ENCODE data around the gene SEC61A1.

The SEC61A1 gene

DNA sequence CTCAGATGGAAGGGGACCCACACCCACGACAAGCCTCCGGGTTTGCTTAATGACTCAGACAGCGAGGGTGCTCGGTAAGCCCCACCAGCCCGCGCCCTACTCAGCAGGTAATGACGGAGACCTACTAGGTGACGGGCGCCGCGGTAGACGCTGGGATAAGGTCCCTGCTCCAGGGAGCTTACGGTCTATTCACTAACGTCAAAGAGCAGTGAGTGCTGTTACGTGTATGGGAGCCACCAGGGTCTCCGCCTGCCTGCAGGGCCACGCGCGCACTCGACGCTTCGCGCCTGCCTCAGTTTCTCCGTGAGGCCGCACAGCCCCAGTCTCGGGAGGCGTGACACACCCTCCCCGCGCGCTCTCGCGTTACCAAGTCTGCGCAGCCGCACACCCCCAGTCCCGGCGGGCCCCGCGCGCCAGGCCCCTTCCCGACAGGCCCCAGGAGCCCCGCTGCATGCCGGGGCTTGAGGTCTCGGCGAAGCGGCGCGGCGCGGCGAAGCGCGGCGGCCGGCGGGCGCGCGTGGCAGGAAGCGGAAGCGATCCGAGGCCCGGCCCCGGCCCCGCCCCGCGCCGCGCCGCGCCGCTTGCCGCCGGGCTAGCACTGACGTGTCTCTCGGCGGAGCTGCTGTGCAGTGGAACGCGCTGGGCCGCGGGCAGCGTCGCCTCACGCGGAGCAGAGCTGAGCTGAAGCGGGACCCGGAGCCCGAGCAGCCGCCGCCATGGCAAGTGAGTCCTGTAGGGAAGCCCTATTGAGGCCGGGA lies at the start of gene SEC61A1:
SEC61A1 (plus strand) TSS at position 601 of the 758 bp plus-strand sequence; CDS start at position 717, 116 bp downstream.
- peak; percentile 61 for DNase-seq (ENCODE audit: low read depth)

DNA sequence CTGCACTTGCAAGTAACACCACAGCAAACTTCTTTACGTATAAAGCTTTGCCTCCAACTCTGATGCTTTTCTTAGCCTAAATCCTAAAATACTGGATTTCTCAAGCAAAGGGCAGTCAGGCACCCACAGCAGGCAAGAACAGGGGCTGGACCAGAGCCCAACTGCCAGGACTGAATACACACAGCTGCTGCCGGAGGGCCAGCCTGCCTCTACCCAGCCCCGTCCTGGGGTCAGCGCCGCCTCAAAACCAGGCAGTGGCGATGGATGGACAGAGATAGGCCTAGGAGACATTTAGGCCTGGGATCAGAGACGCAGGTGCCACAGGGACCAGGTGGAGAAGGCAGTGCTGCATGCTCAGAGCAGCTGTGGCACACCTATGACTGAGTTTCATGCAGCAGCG lies 47.6 kb upstream of the SEC61A1 start:
- no peak for DNase-seq (ENCODE audit: low read depth)

DNA sequence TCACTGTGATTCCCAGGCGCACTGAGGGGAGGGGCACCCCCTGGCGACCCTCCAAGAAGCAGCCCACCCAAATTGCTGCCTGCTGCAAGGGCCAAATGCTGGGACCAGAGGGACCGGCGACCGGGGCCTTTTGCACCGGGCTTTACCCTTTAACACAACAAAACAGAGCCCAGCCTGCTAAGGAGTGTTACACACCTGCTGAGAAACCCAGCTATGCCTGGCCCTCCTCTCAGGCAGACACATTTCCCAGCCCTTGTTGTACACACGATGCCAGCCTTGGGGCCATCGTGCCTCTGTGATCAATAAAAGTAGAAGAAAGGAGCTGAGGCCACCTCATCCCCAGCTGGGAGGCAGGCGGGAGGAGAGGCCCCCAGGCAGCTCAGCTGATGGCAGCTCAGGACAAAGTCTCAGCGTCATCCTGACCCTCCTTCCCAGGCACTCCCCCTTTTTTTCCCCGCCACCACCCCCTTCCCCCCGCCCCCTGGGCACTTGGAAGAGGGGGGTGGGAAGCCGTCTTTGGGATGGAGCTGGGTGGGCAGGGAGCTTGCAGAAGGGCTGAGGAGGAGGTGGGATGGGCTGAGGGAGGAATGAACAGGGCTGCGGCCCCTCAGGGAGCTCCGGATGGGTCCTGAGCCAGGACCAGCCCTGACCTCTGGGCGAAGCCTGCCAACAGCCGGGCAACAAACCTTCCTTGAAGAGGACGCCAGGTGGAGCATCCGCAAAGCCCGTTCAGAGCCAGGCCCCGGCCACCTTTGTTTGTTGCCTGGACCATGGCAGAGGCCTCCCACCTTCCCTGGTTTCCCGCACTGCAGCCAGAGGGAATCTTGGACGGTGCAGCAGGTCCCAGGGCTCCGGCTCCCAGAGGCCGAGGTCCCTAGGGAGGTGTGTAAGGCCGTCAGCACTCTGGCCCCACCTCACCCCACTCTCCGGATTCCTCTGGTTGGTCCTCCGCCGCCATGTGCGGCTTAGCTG lies 45.9 kb upstream of the SEC61A1 start:
- DNase-seq (ENCODE audit: low read depth), result no peak

DNA sequence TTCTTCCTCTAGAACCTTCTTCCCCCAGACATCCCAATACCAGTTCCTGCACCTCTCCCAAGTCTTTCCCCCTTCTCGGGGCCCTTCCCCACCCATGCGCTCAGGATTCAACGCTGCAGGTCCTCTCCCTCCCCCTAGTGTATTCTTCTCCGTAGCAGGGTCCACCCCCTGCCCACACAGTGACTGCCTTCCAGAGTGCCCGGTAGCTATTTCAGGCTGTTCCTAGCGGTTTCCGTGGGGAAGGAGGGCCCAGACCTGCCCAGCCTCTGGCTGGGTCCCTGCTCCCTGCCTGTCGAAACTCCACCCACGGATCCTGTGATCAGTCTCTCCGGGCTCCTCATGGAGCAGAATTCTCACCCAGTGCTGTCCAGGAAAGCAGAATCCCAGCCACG lies 45.2 kb upstream of the SEC61A1 start:
- no peak for DNase-seq (ENCODE audit: low read depth)

DNA sequence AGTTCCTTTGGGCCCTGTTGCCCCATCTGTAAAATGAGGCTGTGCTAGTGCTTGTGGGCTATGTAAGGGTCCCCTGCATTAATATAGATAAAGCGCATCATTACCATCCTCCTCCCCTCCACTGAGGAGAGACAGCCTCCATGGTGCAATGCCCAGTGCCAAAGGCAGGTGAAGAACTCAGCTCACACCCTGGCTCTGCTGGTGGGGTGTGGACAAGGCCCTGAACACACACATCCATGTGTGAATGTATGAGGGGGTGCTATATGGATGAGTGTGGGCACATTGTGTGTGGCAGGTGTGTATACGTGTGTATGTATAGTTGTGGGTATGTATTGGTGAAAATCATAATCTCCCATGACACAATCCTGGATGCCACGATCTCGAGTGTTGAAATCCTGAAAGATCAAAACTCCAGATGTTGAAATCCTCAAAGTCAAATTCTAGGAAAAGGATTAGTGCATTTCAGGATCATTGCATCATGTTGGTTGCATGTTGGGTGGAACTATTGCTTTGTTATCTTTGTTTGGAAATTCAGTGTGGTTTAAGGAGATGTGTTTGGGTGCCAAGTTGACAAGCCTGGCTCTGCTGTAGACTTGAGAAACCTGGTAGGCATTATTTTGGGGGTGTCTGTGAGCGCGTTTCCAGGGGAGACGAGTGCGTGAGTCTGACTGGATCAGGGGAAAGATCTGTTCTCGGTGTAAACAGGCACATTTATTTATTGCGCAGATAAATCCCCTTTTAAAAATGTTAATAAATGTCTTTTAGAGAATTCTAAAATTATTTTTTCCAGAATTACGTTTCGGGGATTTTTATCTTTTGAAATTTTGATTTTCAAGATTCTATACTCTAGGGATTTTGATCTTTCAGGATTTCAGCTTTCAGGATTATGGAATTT lies 42.0 kb upstream of the SEC61A1 start:
- DNase-seq (ENCODE audit: low read depth), result peak; percentile 33

DNA sequence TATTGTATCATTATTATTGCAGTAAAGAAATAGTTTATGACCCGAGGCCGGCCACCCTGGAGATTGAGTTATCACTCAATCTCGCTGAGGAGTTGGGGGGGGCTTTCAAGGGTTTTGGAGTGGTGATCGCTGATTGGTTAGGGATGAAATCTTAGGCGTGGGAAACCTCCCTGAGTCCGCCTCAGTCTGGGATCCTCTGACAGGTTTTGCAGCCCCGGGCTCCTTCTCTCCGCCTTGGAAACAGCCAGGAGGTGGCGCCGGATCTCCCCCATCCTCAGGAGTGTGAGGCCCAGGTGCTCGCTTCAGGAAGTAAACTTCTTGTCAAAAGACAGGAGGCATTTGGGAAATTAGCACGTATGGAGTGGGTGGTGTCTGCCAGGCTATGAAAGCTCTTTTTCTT lies 41.1 kb upstream of the SEC61A1 start:
- DNase-seq (ENCODE audit: low read depth), result no peak

DNA sequence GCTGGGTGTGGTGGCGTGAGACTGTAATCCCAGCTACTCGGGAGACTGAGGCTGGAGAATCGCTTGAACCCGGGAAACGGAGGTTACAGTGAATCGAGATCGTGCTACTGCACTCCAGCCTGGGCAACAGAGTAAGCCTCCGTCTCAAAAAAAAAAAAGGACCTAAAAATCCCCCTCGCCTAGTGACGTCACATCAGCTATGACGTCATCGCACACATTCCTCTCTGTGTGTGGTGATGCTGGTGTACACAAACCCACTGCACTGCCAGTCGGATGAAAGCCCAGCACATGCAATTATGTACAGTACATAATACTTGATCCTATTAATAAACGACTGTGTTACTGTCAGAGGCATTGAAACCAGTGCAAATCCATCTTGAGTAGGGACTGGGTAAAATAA lies 40.2 kb upstream of the SEC61A1 start:
- no peak for DNase-seq (ENCODE audit: low read depth)

DNA sequence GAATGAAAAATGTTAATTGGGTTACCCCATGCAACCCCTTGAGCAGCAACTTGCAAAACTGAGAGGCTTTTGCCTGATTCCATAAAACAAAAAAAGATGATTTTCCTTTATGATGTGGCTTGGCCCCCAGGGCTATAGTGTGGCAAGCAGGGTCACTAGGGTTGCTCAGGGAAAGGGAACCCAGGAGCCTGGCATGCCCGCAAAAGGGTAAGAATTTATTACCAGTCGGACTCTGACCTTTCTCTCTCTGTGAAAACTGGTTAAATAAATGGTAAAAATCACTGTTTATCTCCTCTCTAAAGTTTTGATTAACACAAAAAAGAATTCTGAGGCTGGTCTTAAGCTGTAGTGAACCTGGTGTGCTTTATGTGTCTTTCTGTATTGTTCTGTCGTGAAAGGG lies 37.7 kb upstream of the SEC61A1 start:
- no peak for DNase-seq (ENCODE audit: low read depth)

DNA sequence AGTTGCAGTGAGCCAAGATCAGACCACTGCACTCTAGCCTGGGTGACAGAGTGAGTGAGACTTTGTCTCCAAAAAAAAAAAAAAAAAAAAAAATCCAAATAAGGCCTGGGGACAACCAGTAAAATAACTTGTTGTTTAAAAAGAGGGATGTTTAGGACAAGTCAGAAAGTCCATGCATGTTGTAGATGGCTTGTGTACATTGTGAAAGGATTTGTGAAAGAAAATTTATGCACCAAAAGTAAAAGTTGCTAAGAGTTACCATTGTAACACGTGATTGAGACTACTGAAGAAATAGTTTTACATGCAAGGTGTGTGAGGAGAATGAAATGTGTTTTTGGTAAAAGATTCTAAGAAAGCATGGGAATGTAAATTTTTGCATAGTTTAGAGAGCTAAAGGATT lies 35.7 kb upstream of the SEC61A1 start:
- no peak for DNase-seq (ENCODE audit: low read depth)

DNA sequence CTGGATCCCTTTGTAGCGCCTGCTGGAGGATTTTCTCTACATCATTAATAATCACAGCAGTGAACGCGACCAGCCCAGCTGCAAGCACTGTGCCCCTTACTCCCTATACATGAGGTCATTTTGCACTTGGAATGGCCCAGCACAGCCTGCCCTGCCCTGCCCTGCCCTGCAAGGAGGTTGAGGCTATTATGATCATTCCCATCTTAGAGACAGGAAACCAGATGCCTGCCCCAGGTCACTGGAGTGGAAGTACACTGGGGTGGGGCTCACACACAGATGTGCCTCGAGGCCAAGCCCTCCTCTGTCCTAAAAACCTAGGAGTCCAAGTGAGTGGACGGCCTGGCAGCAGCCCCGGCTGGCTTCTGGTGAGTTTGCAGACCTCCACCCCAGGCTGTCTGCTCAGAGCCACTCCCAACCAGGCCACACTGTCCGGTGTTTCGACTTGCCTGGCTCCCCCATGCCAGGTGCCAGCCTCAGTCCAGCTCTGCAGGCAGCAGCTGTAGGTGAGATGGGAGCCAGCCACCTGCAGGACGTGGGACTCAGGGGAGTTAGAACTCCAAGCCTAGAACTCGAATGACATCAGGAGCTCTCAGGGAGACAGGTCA lies 30.4 kb upstream of the SEC61A1 start:
- no peak for DNase-seq (ENCODE audit: low read depth)

DNA sequence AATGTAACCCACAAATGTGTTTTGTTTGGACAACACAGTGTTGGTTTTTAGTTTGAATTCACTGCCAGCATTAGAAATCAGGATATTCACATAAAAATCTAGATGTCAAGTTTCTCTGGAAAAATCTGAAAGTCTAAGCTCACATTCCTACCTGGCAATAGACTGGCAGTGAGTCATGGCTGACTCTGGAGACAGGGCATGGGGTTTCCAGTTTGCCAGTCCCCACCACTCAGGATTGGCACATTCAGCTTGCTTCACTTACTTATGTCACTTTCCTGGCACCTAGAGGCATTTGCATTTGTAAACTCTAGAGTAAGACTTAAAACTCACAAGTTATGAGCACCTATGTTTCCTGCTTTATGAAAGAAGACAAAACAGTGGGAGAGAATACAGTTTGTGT lies 19.1 kb upstream of the SEC61A1 start:
- no peak for DNase-seq (ENCODE audit: low read depth)

DNA sequence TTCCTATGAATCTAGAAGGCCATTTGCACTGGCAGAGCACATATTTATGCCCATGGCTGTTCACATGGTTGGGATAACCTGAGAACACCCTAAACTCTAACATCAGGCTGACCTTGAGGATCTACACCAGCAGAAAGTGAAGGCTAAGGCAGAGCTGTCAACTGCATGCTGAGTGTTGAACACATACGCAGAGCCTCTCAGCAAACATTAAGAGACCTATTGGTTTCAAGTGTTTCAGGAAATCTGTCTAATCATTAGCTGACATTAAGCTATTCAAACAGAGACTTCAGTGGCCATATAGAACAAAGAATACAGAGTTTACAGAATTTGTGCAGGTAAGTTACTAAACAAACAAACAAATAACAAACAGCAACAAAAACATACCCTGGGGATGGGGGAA lies 16.1 kb upstream of the SEC61A1 start:
- DNase-seq (ENCODE audit: low read depth), result no peak

DNA sequence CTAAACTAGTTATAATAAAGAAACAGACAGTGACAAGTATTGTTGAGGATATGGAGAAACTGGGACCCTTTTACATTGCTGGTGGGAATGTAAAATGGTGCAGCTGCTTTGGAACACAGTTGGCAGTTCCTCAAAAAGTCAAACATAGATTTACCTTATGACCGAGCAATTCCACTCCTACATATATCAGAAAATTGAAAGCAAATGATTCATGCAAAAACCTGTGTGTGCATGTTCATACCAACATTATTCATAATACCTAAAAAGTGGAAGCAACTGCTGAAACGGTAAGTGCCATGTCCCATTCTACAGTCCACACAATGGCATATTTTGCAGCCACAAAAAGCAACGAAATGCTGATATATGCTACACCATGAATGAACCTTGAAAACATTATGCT lies 12.2 kb upstream of the SEC61A1 start:
- no peak for DNase-seq (ENCODE audit: low read depth)

DNA sequence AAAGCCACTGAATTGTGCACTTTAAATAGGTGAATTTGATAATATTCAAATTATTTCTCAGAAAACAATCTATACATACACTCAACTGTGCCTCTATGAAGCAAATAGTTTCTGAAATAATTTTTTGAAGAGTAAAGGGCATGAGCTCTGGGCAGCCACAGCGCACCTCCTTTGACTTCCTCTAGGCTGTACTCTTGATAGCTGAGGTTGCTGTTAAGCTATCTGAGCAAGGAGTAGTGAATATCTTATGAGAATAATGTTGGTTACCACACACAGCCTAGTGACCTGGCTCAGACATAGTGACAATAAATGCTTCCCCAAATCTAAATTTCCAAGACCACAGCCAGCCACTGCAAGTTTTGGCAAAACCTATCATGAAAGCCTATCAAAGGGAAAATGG lies 11.6 kb upstream of the SEC61A1 start:
- DNase-seq (ENCODE audit: low read depth), result no peak

DNA sequence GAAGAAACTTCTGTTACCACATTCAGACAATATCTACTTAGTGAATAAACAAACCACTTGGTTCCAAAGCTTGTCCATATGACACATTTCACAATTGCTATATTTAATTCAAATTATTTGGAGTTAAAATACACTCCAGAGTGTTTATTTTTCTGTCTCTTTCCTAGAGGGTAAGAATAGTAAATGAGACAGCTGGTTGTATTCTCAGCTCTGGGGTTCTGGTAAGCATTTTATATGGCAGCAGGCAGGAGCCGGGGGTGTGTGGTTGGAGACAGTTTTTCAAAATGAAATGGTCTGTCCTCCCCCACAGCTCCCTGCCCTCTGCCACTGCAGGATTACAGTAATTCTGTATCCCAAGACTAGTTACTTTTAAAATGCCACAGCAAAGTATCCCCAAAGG lies 10.9 kb upstream of the SEC61A1 start:
- DNase-seq (ENCODE audit: low read depth), result no peak

DNA sequence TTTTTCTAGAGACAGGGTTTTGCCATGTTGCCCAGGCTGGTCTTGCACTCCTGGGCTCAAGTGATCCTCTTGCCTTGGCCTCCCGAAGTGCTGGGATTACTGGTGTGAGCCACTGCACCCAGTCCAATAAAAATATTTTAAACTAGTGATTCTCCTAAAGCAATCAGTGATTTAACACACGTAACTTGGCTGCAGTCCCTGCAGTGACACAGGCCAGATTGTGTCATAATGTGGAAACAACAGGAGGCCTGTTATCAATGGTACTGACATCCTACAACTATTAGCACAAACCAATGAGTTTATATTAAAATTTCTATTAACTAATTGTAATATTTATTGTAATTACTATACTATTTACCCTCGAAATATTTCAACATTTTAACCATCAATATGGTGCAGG lies 1.6 kb upstream of the SEC61A1 start:
- DNase-seq (ENCODE audit: low read depth), result no peak

DNA sequence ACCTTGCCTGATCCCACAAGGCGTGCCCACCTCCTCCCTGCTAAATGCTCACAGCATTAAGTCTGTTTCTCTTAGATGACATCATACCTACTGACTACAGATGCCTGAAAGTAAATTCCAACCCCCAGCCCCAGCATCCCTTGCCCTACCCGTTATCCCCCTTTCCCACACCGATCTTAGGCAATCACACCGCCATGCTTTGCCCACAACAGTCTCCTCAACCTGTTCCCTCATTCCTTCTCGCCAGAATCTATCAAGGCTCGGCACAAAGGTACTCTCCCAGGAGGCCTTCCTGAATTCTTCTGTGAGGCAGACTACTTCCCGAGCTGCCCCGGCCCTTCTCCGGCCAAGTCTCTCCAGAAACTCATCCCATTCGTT lies 789 bp upstream of the SEC61A1 start:
- no peak for DNase-seq (ENCODE audit: low read depth)

DNA sequence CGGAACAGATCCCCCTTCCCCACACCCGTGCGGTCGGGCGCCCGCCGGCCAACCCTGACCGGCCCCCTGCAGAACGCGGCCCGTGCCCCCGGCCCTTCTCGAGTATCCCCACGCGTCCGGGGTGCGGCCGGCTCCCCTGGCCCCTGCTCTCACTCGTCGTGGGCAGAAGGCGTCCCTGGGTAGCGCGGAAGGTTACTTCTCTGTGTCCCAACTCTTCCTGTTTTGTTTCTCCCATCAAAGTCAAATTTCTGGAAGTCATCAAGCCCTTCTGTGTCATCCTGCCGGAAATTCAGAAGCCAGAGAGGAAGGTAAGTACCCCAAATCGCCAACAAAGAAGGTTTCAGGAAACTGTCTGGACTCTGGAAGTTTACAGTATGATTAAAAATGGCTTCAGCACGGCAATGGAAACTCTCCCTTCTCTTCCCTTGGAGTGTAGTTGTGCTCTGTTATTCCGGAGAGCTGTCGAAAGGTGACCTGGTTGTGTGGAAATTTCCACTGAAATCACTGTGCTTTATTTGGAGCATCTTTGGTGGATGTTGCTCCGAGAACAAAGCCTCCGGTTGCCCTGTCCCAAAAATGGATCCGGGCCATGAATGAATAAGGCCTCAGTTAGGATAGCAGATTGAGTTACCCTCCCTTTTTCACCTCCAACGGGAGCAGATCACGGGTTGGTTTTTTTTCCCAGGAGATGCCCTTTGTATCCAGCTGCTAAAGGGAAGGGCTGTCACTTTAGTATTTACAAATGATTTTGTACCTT lies 536 bp downstream of the SEC61A1 start:
- no peak for DNase-seq (ENCODE audit: low read depth)

DNA sequence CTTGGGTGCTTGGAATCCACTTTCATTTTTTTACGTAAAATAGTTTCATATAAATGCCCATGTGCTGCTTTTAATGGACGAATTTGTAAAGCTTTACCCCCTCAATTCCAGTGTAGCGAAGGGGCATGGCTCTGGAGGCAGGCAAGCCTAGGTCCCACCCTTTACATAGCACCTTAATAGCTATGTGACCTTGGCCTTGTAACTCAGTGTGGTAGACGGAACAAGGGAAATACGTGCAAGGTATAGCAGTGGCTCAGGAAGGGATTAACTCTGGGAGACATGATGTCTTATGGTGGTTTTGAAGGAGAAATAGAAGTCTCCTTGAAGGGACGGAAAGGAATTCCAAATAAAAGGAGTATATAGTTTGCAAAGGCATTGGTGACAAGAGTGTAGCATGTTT lies 1.4 kb downstream of the SEC61A1 start:
- DNase-seq (ENCODE audit: low read depth), result no peak

DNA sequence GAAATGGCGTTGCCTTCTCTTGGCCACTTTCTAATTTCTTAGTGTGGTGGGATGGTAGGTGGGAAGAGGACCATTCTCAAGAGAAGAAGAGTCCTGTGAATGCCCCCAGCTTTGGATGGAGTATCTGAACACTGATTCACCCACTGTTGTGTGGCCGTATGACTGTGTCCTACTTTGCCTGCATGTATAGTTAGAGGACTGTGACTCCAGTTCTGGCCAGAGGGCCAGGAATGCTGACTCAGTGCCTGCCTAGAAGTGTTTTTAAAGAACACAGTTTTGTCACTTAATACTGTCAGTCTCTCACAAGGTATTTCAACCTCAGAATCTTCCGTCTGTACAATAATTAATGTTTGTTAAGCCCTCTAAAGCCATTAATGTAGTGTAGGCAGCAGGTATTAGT lies 2.1 kb downstream of the SEC61A1 start:
- DNase-seq (ENCODE audit: low read depth), result no peak

DNA sequence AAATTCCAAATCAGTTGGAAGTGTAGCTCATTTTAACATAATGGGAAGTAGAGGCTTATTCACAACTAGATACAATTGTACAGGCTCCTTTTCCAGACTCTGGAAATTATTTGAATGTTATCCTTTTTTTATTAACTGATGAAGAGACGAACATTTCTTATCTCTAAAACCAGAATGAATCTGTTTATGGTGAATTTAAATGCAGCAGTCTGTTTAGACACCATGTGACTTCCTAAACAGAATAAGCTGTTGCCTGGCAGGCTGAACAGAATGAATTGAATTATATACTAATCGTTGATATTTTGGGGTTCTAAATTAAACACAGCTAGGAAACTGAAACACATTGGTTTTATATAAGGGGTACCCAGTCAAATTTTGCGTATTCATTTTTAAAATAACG lies 4.0 kb downstream of the SEC61A1 start:
- DNase-seq (ENCODE audit: low read depth), result no peak
